ENCODE data around the gene KCNIP1.

- TF ChIP-seq CTCF (IDR thresholded peaks at IDR 0.05) (no peak), POLR2A (IDR thresholded peaks at IDR 0.05) (no peak)
Measured at GRCh38 chr5:170597109-170597751, 93.4 kb downstream of the KCNIP1 start.

Data from heart left ventricle (tissue), 13 donors.